Stimulated activated CD4-positive, alpha-beta T cell treated with anti-CD3 and anti-CD28 coated beads, Interleukin-4, amount 100 ng/mL, for 4 hours (primary cell): ENCODE results near the gene CDKL5.
A peak's percentile ranks its signal among the peaks of the same experiment; 100 is the strongest.
"Not testable (repeated sequence)": the region's sequence is repeated elsewhere in the genome, so short reads cannot be mapped to it uniquely, and the experiment has no call there.

Experiments used
- DNase-seq, 2 experiments: peaks; one replicate each; pipeline ENCODE4 v3.0.0-alpha.2; 2020

Gene CDKL5

DNA sequence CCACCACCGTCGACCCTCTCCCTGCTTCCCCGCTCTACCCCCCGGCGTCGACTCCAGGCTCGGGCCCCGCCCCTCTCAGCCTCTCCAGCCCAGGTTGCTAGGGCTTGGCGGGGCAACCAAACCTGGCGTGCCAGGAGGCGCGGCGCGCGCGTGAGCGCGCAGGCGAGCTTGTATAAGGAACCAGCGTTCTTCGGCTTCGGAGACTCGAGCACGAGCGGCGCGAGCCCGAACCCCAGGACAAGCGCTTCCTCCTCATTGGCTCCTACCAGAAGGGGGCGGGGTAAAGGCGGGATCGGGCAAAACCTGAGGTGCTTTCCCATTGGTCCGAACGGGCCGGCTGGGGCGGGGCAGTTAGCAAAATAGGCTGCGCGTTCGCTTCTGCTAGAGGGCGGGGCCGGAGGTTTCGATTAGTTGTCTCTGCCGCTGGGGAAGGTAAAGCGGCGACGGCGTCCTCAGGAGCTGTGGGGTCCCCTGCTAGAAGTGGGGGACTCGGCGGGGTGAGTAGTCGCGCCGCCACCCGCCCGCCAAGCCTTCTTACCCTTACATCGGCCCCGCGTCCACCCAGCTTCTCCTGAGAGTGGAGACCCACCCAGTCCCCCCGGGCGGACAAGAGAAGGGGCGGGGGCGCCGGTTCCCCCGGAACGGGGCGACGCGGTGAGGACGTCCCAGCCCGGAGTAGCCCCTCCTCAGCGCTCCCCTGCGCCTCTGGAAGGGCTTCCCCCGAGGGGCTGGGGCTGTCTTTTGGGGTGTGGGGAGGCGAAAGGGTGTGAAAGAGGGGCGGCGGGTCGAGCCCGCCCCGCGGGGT, at the start of gene CDKL5:
Gene CDKL5, plus strand, starts transcription at position 410 of the 805 bp plus-strand sequence. CDS start 81,489 bp downstream, outside the sequence.
- peak; percentile 89 to 96 for DNase-seq

DNA sequence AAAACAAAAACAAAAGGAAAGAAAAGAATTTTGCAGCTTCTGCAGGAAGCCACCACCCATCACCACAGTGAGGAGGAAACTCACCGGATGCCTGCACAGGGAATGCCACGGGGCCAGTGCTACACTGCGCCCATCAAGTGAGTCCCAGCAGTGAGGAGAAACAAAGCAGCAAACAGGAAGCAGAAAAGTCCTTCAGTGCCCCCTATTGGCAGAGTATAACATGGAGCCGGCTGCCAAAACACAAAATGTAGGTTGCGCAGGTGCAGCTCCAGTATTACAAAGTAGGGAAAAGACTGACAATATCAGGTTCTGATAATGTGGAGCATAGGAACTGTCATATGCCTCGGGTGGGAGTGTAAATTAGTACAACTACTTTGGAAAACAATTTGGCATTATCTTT, 47.6 kb upstream of the CDKL5 start:
- peak; percentile 2 to 7 for DNase-seq

- no peak for DNase-seq
Observed at GRCh38 chrX:18389966-18390365, 35.4 kb upstream of the CDKL5 start.

GRCh38 chrX:18390941-18391538, 34.4 kb upstream of the CDKL5 start:
- peak; percentile 25 to 56 for DNase-seq

DNA sequence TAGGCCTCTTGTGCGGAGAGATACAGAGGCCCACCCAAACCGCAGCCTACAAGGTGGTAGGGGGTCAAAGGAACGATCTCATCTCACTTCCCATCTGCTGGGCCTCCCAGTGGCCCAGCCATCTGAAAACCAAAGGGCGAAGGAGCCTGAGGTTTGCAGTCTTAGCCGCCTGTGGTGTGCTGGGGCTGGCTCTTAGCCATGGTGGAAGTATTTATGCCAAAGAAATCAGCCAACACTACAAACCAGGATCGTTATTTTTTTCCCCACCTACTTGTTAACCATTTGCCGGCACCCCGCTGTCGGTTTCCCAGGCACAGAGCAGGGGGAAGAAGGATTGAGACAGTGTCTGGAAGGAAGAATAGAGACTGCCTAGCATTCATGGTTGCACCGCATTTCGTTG, 30.9 kb upstream of the CDKL5 start:
- no peak for DNase-seq

DNA sequence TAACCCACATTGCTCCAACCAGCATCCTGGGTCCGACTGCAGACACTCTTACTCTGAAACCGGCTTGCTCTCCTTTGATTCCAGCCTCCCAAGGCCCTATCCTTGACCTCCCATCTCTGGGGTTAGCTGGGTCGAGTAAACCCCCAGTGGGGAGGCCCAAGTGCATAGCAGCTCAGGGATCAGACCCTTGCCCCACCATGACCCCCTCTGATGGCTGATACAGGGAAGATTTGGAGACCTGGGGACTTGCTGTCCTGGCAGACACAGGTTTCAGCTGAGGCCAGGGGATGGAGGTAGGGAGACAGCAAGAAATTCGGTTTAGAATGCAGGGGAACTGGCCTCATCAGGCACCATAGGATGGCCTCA, 23.6 kb upstream of the CDKL5 start:
- no peak for DNase-seq

DNA sequence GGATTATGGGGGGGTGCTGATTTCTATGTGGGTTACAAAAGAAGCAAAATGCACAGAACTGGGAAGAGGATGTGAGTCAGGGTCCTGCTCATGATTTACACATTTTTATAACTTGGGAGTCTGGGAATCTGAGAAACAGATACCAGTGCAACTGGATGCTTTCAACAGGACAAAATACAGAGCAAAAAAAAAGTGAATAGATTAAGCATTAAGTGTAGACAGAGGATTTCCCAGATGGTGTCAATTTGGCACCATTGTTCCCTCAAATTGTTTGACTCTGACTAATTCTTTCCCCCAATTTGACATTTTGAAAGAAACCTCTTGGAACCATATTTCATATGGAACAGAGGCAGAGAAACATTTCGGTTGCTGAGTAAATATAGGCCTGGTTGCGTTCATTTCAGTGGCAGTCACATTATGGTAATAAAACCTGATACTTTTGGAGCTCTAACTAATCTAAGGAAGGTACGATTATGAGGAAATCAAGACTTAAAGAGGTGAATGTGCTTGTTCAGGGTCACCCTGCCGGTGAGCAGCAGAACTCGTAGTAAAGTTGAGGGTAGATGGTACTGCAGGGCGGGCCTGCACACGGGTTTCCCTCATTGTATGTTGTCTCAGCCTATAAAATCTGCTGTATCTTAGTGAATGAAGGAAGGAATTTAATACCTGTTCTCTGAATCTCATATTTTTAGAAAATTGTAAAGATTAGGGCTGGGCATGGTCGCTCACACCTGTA, 18.7 kb upstream of the CDKL5 start:
- no peak for DNase-seq

DNA sequence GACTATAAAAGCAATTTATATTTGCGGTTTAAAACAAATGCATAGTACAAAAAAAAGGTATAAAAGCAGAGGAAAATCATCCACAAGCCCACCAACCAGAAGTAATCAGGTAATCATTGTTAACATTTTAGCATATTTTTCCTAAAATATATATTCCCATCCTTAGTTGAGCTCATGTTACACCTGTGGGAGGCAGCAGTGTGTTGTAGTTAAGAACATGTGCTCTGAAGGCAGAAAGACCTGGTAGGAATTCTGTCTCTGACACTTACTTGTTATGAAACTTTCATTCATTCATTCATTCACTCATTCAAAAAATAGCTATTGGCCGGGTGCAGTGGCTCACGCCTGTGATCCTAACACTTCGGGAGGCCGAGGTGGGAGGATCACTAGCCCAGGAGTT, 15.4 kb upstream of the CDKL5 start:
- no peak for DNase-seq

- no peak for DNase-seq
Observed at GRCh38 chrX:18415386-18415785, 10.0 kb upstream of the CDKL5 start.

- no peak for DNase-seq
Observed at GRCh38 chrX:18422325-18422724, 3.1 kb upstream of the CDKL5 start.

GRCh38 chrX:18422886-18423285, 2.5 kb upstream of the CDKL5 start:
- no peak for DNase-seq

DNA sequence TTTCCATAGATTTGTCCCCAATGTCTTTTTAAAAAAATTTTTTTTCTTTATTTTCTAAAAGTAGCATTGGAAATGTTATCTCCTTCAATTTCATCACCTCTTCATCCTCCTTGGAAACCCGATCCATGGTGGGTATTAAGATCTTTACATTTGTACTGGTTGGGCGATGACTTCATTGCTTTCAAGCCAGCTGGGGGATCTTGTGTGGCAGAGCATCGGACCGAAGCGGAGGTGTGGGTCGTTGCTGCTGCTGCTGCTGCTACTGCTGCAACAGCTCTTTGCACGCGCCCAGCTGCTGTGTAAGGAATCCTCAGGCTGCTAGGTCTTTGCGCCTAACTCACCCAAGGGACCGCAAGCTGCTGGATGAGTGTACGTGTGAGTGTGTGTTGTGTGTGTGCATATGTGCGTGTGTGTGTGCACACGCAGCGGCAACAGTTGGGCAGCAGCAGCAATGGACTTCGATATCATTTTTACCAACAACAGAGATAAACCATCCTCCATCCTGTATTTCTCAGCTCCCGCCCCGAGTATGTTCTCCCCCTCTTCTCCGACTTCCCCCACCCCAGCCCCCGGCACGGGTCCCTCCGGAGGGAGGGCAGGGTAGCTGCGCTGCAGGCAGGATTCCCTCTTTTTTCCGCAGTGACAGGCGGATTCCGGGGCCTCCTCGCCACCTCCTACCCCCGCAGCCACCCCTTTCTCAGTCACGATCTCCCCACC, 768 bp upstream of the CDKL5 start:
- peak; percentile 3 for DNase-seq

DNA sequence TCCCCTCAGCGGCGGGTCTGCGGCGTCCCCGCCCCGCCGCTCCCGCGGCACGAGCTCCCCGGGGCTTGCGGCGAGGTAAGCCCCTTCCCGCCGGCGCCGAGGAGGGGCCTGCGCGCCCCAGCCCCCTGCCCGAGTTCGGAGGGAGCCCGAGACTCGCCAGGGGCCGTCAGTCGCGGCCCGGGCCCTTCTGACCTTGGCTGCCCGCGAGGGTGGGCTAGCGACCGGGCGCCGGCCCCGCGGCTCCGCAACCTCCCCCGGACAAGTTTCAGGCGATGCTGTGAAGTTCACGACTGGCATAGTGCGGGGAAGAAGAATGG, 554 bp downstream of the CDKL5 start:
- no peak for DNase-seq

GRCh38 chrX:18428006-18428405, 2.6 kb downstream of the CDKL5 start:
- no peak for DNase-seq

DNA sequence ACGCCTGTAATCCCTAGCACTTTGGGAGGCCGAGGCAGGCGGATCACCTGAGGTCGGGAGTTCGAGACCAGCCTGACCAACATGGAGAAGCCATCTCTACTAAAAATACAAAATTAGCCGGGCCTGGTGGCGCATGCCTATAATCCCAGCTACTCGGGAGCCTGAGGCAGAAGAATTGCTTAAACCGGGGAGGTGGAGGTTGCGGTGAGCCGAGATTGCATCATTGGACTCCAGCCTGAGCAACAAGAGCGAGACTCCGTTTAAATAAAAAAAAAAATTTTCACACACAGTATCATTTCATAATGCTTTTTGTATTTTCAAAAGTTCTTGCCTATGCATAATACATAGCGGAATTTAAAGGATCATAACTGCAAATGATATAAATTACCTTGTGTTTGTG, 7.9 kb downstream of the CDKL5 start:
- DNase-seq = not testable (repeated sequence)

- DNase-seq = no peak
Observed at GRCh38 chrX:18434896-18435295, 9.5 kb downstream of the CDKL5 start.

- no peak for DNase-seq
Observed at GRCh38 chrX:18436017-18436416, 10.6 kb downstream of the CDKL5 start.

DNA sequence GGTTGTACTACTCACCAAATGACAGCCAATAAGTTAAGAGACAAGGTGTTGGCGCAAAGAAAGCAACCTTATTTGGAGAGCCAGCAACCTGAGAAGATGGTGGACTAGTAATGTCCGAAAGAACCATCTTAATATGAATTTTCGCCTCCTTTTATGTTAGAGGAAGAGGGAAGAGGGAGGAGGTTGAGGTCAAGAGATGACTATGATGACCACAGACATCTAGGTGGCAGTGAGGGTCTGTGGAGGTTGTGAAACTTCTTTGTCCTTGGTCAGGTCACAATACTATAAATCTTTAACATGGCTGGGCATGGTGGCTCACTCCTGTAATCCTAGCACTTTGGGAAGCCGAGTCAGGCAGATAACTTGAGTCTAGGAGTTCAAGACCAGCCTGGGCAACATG, 15.4 kb downstream of the CDKL5 start:
- no peak for DNase-seq

DNA sequence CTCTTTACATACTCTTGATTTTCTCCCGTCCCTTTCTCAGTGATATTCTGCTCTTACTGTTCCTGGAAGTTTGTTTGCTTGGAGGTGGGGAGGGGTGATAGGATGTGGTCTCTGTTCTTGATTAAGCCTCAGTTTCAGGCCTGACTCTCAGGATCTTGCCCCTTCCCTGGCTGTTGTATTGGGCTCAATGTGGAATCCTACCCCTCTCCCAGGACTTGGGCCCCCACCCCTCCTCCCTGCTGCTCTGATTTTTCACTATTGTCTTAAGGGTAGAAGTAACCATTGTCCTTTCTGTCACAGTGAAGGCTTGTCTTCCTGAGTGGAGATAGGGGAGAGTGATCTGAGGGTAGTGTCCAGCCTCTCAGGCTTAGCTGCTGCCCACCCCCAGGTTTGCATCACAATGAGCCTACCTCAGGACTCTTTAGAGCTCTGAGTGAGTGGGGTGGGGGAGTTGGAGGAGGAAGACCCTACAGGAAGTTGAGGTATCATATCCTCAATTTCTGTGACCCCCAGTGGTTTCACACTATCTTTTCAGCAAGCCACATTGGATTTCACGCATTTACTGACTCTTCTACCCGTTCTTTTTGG, 16.5 kb downstream of the CDKL5 start:
- DNase-seq = no peak

GRCh38 chrX:18448416-18448815, 23.0 kb downstream of the CDKL5 start:
- no peak for DNase-seq

DNA sequence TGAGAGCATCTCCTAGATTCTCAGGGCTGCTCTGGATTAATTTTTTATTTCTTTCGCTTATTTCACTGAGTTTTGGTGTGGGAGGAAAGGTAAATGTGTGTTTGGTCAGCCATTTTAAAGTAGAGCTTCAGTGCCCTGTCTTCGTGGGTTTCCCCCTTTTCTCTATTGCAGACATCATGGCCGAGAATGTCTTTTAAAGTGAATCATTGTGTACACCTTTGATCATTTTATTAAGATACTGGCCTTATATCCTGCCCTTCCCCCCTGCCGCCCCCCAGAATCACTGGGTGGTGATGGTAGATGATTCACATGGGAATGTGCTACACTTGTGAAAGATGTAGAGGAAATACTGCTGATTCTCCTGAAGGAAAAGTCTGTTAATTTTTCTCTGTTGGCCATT, 23.8 kb downstream of the CDKL5 start:
- DNase-seq = no peak

DNA sequence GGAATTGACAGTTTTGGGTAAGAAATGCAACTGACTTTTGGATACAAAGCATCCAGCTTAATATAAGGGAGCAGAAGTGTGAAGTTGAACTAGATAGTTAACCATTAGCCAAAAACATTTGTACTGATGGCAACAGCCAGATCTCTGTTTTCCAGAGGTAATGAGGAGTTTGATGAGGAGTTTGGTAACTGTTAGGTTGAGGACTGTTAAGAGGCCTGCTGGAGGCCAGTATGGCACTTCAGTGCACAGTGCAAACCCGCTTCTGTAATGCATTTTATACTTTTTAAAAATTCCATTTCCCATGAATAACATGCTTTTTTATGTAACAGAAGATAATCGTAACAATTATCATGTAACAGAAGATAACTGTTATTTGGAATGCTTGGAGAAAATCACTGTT, 30.0 kb downstream of the CDKL5 start:
- DNase-seq = no peak

GRCh38 chrX:18457000-18457399, 31.6 kb downstream of the CDKL5 start:
- DNase-seq = no peak
